CD1c-positive myeloid dendritic cell (primary cell): ENCODE results near the gene NT5DC2.

Source experiments
- DNase-seq: peaks from one replicate; pipeline ENCODE4 v3.0.0-alpha.2; 2016; ENCODE audit errors: extremely low spot score

Gene NT5DC2

GRCh38 chr3:52524752-52525679, 8.6 kb downstream of the NT5DC2 start:
- no peak for DNase-seq

GRCh38 chr3:52524258-52524751, 9.4 kb downstream of the NT5DC2 start:
- no peak for DNase-seq

- no peak for DNase-seq
These were observed 10.0 kb downstream of the NT5DC2 start for GRCh38 chr3:52523386-52524257.

- no peak for DNase-seq
These were observed 10.9 kb downstream of the NT5DC2 start for GRCh38 chr3:52522651-52523251.

GRCh38 chr3:52521881-52522650, 11.6 kb downstream of the NT5DC2 start:
- no peak for DNase-seq

- no peak for DNase-seq
These were observed 12.2 kb downstream of the NT5DC2 start for GRCh38 chr3:52521488-52521824.

- DNase-seq: no peak
These were observed 12.8 kb downstream of the NT5DC2 start for GRCh38 chr3:52520716-52521487.

- no peak for DNase-seq
These were observed 13.5 kb downstream of the NT5DC2 start for GRCh38 chr3:52520141-52520667.

GRCh38 chr3:52519445-52520140, 14.1 kb downstream of the NT5DC2 start:
- no peak for DNase-seq

GRCh38 chr3:52518723-52519444, 14.8 kb downstream of the NT5DC2 start:
- no peak for DNase-seq

GRCh38 chr3:52517796-52518722, 15.6 kb downstream of the NT5DC2 start:
- DNase-seq: no peak

- no peak for DNase-seq
These were observed 17.0 kb downstream of the NT5DC2 start for GRCh38 chr3:52516509-52517195.

GRCh38 chr3:52515192-52515591, 18.5 kb downstream of the NT5DC2 start:
- DNase-seq: no peak

- no peak for DNase-seq
These were observed 19.1 kb downstream of the NT5DC2 start for GRCh38 chr3:52514576-52514975.

- DNase-seq: no peak
These were observed 20.4 kb downstream of the NT5DC2 start for GRCh38 chr3:52513281-52513680.

GRCh38 chr3:52512727-52513126, 20.9 kb downstream of the NT5DC2 start:
- no peak for DNase-seq

GRCh38 chr3:52512105-52512504, 21.6 kb downstream of the NT5DC2 start:
- no peak for DNase-seq
